ENCODE data around the gene TESK1. TPM values are rescaled to one million over a fixed set of nuclear protein-coding genes. Genes with fewer than 3 reads are reported as not detected.
A peak's percentile ranks its signal among the peaks of the same experiment; 100 is the strongest.
"Not testable (repeated sequence)": the region's sequence is repeated elsewhere in the genome, so short reads cannot be mapped to it uniquely, and the experiment has no call there.

The TESK1 gene
- total RNA-seq, 6 donors from 2014 or later = 36.9 to 61.9 (median 43.6) TPM

GRCh38 chr9:35594471-35594870 lies 10.6 kb upstream of the TESK1 start:
- Histone ChIP-seq H3K27ac (no peak overlapping the region), H3K9me3 (peaks cover 10 to 22% (median 15%) of the 10 kb centered on the region in 4 donors), H3K27me3 (no peaks in the 10 kb centered on the region), H3K36me3 (no peaks in the 10 kb centered on the region), H3K4me1 (peaks cover 0 to 11% (median 4%) of the 10 kb centered on the region in 4 donors), H3K4me3 (no peak overlapping the region)
- TF ChIP-seq POLR2A (IDR thresholded peaks at IDR 0.05) (no peak), EP300 (IDR thresholded peaks at IDR 0.05) (no peak), CTCF (IDR thresholded peaks at IDR 0.05) (no peak), POLR2AphosphoS5 (IDR thresholded peaks at IDR 0.05) (no peak)
- ATAC-seq (ENCODE audit: low FRiP score in 2 of 2) = no peak
- no peak for DNase-seq
- WGBS, 2 donors = 90 to 96% methylated on average over 4 of the region's 4 CpGs

- DNase-seq; H3K27me3 ChIP-seq; H3K36me3 ChIP-seq; ATAC-seq (ENCODE audit: low FRiP score in 2 of 2); H3K4me3 ChIP-seq; H3K27ac ChIP-seq: not testable (repeated sequence)
- peaks cover 10 to 22% (median 15%) of the 10 kb centered on the region in 4 donors for H3K9me3 ChIP-seq
- 94 to 96% methylated on average over 2 of the region's 2 CpGs for WGBS, 2 donors
- H3K4me1 ChIP-seq = peaks cover 0 to 11% (median 4%) of the 10 kb centered on the region in 4 donors
Observed at GRCh38 chr9:35596907-35597306, 8.2 kb upstream of the TESK1 start.

- peak in 1 of 2 donors; percentile 74 for ATAC-seq (ENCODE audit: low FRiP score in 2 of 2)
- no peaks in the 10 kb centered on the region for H3K27me3 ChIP-seq
- H3K4me3 ChIP-seq = no peak overlapping the region
- no peaks in the 10 kb centered on the region for H3K36me3 ChIP-seq
- peaks cover 5 to 22% (median 13%) of the 10 kb centered on the region in 4 donors for H3K4me1 ChIP-seq
- H3K9me3 ChIP-seq = peaks cover 0 to 5% (median under 1%) of the 10 kb centered on the region in 4 donors
- TF ChIP-seq POLR2A (IDR thresholded peaks at IDR 0.05) = no peak
- TF ChIP-seq POLR2AphosphoS5 (IDR thresholded peaks at IDR 0.05) = no peak
- no peak for TF ChIP-seq EP300 (IDR thresholded peaks at IDR 0.05)
- no peak for TF ChIP-seq CTCF (IDR thresholded peaks at IDR 0.05)
- DNase-seq = peak; percentile 61 to 63
- 71 to 88% methylated on average over 6 to 9 of the region's 11 CpGs for WGBS, 2 donors
- peak overlapping the region in 1 of 4 donors; percentile 48 for H3K27ac ChIP-seq
Observed at GRCh38 chr9:35598866-35599590, 6.0 kb upstream of the TESK1 start.

- H3K27me3 ChIP-seq = no peaks in the 10 kb centered on the region
- H3K4me1 ChIP-seq = peaks cover 5 to 28% (median 13%) of the 10 kb centered on the region in 4 donors
- no peak overlapping the region for H3K4me3 ChIP-seq
- H3K36me3 ChIP-seq = no peaks in the 10 kb centered on the region
- H3K27ac ChIP-seq = no peak overlapping the region
- no peak for ATAC-seq (ENCODE audit: low FRiP score in 2 of 2)
- no peak for TF ChIP-seq POLR2A (IDR thresholded peaks at IDR 0.05)
- peak in 1 of 2 donors; percentile 61 for DNase-seq
- H3K9me3 ChIP-seq = no peaks in the 10 kb centered on the region
- WGBS, 2 donors = 76 to 82% methylated on average over 10 to 12 of the region's 14 CpGs
Observed at GRCh38 chr9:35599763-35600604, 5.1 kb upstream of the TESK1 start.

- WGBS, 2 donors = 2 to 3% methylated on average over 17 to 18 of the region's 18 CpGs
- H3K4me3 ChIP-seq = peak overlapping the region in 3 of 4 donors; percentile 92 to 99 (median 96)
Observed at GRCh38 chr9:35603506-35603985, 1.5 kb upstream of the TESK1 start.

More at GRCh38 chr9:35603506-35603985, 1.5 kb upstream of the TESK1 start:
- Histone ChIP-seq H3K4me1 (peaks cover 18 to 46% (median 28%) of the 10 kb centered on the region in 4 donors), H3K9me3 (no peaks in the 10 kb centered on the region), H3K36me3 (peaks cover 4 to 13% (median 10%) of the 10 kb centered on the region in 4 donors), H3K27ac (peak overlapping the region; percentile 84 to 95 (median 88)), H3K27me3 (no peaks in the 10 kb centered on the region)
- TF ChIP-seq POLR2AphosphoS5 (IDR thresholded peaks at IDR 0.05) (no peak), CTCF (IDR thresholded peaks at IDR 0.05) (no peak), POLR2A (IDR thresholded peaks at IDR 0.05) (peak in 1 of 4 donors; percentile 45), EP300 (IDR thresholded peaks at IDR 0.05) (peak in 1 of 4 donors; percentile 2)
- DNase-seq (peak in 1 of 2 donors; percentile 64), ATAC-seq (ENCODE audit: low FRiP score in 2 of 2) (peak in 1 of 2 donors; percentile 48)

Measured in upper lobe of left lung (tissue), 6 donors.